Endothelial cell of umbilical vein (primary cell): Measurements from ENCODE around the gene ATF5. TPM values are rescaled to one million over a fixed set of nuclear protein-coding genes. Genes with fewer than 3 reads are reported as not detected.
"Not testable (repeated sequence)": the region's sequence is repeated elsewhere in the genome, so short reads cannot be mapped to it uniquely, and the experiment has no call there.

ENCODE experiments used
- BruUV-seq: library from RNA; stranded (reverse); fragments of 400-500 nt; replicated peaks from 2 replicates; lab custom pipeline; 2021; lab: Mats Ljungman, UMichigan
- CTCF ChIA-PET: fragments of 300-600, 350-600 bp; sonication (Branson Sonifier 250); formaldehyde crosslinking; loops from one replicate; lab custom pipeline; 2021; ENCODE audit warnings: antibody characterized with exemption, inconsistent platforms; lab: Charles Lee
- POLR2A ChIA-PET: fragments of 300-600, 350-600 bp; sonication (Branson Sonifier 250); formaldehyde crosslinking; loops from one replicate; lab custom pipeline; 2021; ENCODE audit warnings: antibody characterized with exemption, inconsistent platforms; lab: Charles Lee
- DNase-seq: peaks from one replicate; pipeline ENCODE4 v3.0.0-alpha.2; 2011; ENCODE audit warnings: low read depth, low spot score
- FAIRE-seq: peaks from 2 replicates; lab custom pipeline; 2011; peaks lifted over from hg19 to GRCh38; lab: Jason Lieb, UNC
- H2AFZ ChIP-seq: 2 replicates; pipeline ENCODE4 v1.6.0; 2012; ENCODE audit warnings: low read depth, low read length, control low read depth, inconsistent platforms
- H3K27ac ChIP-seq: 2 replicates; pipeline ENCODE4 v1.5.1; 2011; ENCODE audit warnings: low read depth, mild to moderate bottlenecking, control low read depth, low read length, moderate library complexity; ENCODE audit not compliant: insufficient read depth
- H3K27me3 ChIP-seq, 2 experiments: 2 replicates each; pipeline versions ENCODE4 v1.6.0 to v1.6.1; 2011; ENCODE audit warnings: low read length in 2 of 2, mixed read lengths in 1 of 2; ENCODE audit not compliant: control insufficient read depth in 2 of 2, insufficient read depth in 2 of 2
- H3K36me3 ChIP-seq, 2 experiments: 2 replicates in 1 of 2; 3 replicates in 1 of 2; pipeline ENCODE4 v1.5.1; 2011; ENCODE audit warnings: low read length in 2 of 2, mild to moderate bottlenecking in 1 of 2, moderate library complexity in 1 of 2; ENCODE audit not compliant: control insufficient read depth in 2 of 2, insufficient read depth in 2 of 2; ENCODE audit errors: extremely low read depth in 1 of 2
- H3K4me1 ChIP-seq: 3 replicates; pipeline ENCODE4 v1.5.1; 2011; ENCODE audit warnings: mild to moderate bottlenecking, low read length; ENCODE audit not compliant: control insufficient read depth, insufficient read depth; ENCODE audit errors: extremely low read depth
- H3K4me2 ChIP-seq: 2 replicates; pipeline ENCODE4 v1.6.1; 2011; ENCODE audit warnings: low read length, control low read depth, mixed read lengths; ENCODE audit not compliant: insufficient read depth
- H3K4me3 ChIP-seq, 3 experiments: fragments of 200-600 bp in 1 of 3; sonication (generic), shearing (Covaris generic) in 1 of 3; replicated peaks in 1 of 3; 2 replicates each; pipeline ENCODE4 v1.5.1; 2011 to 2016; ENCODE audit warnings: control low read depth in 3 of 3, low read length in 3 of 3, mild to moderate bottlenecking in 2 of 3, inconsistent platforms in 1 of 3, low read depth in 1 of 3, moderate library complexity in 1 of 3; ENCODE audit not compliant: insufficient read depth in 1 of 3
- H3K79me2 ChIP-seq: 2 replicates; pipeline ENCODE4 v1.6.0; 2012; ENCODE audit warnings: low read length, inconsistent platforms; ENCODE audit not compliant: control insufficient read depth, insufficient read depth
- H3K9ac ChIP-seq: replicated peaks from 2 replicates; pipeline ENCODE3; 2011; ENCODE audit warnings: low read length, control low read depth; ENCODE audit not compliant: insufficient read depth; ENCODE audit errors: extremely low read depth
- H3K9me1 ChIP-seq: replicated peaks from 3 replicates; pipeline ENCODE4 v1.6.0; 2011; ENCODE audit warnings: mild to moderate bottlenecking, low read length; ENCODE audit not compliant: control insufficient read depth, insufficient read depth; ENCODE audit errors: extremely low read depth
- H3K9me3 ChIP-seq: replicated peaks from 2 replicates; pipeline ENCODE4 v1.5.1; 2012; ENCODE audit warnings: low read length, inconsistent platforms; ENCODE audit not compliant: control insufficient read depth, insufficient read depth
- H4K20me1 ChIP-seq: replicated peaks from 2 replicates; pipeline ENCODE3; 2011; ENCODE audit warnings: mild to moderate bottlenecking, low read length; ENCODE audit not compliant: control insufficient read depth, insufficient read depth; ENCODE audit errors: extremely low read depth
- CTCF ChIP-seq, 2 donors: IDR thresholded peaks; 1 replicate in 1 of 2; 2 replicates in 1 of 2; pipeline ENCODE4 v1.5.1; 2011; ENCODE audit warnings: low read length in 2 of 2, mild to moderate bottlenecking in 2 of 2, moderate library complexity in 2 of 2, control low read depth in 1 of 2, inconsistent platforms in 1 of 2, low read depth in 1 of 2; ENCODE audit not compliant: insufficient read depth in 1 of 2; ENCODE audit errors: extremely low read depth in 1 of 2
- EZH2 ChIP-seq: IDR thresholded peaks from 2 replicates; pipeline ENCODE4 v1.6.1; 2012; ENCODE audit warnings: borderline replicate concordance, low read depth, mild to moderate bottlenecking, moderate library complexity, low read length, inconsistent platforms; ENCODE audit not compliant: severe bottlenecking
- FOS ChIP-seq: IDR thresholded peaks from 2 replicates; pipeline ENCODE4 v1.6.1; 2011; ENCODE audit warnings: mild to moderate bottlenecking, low read length, moderate library complexity, borderline replicate concordance; ENCODE audit not compliant: insufficient read depth
- GATA2 ChIP-seq: IDR thresholded peaks from 2 replicates; pipeline ENCODE4 v1.7.0; 2011; ENCODE audit warnings: low read depth, mild to moderate bottlenecking, moderate library complexity, mixed read lengths, low read length; ENCODE audit not compliant: insufficient read length, insufficient read depth
- JUN ChIP-seq: IDR thresholded peaks from 2 replicates; pipeline ENCODE4 v1.6.1; 2011; ENCODE audit warnings: borderline replicate concordance, low read depth; ENCODE audit not compliant: insufficient read length, insufficient read depth
- MAX ChIP-seq: IDR thresholded peaks from 2 replicates; pipeline ENCODE4 v1.6.1; 2011; ENCODE audit not compliant: insufficient read depth, insufficient read length
- MYC ChIP-seq: IDR thresholded peaks from one replicate; pipeline ENCODE4 v1.6.1; 2011; ENCODE audit warnings: mild to moderate bottlenecking, low read depth, low read length
- POLR2A ChIP-seq: IDR thresholded peaks from 2 replicates; pipeline ENCODE4 v1.6.1; 2012; ENCODE audit warnings: low read depth, mild to moderate bottlenecking, control low read depth, low read length
- POLR2AphosphoS5 ChIP-seq: IDR thresholded peaks from 2 replicates; pipeline ENCODE4 v1.6.1; 2012; ENCODE audit warnings: low read depth, mild to moderate bottlenecking, control low read depth, low read length, moderate library complexity; ENCODE audit not compliant: insufficient read depth
- dilution Hi-C: fragments of 300-500 bp; cut with MboI; formaldehyde crosslinking; loops from one replicate; pipeline ENCODE4 v1.15.0; 2019; ENCODE audit warnings: low sequenced_read_pairs; ENCODE audit not compliant: extremely low pct_ligation_motif_present
- intact Hi-C: fragments of 100-400 bp; cut with micrococcal nuclease; formaldehyde crosslinking; loops from one replicate; pipeline ENCODE4 v1.10.0; 2022
- polyA plus RNA-seq, 4 experiments: library from polyadenylated mRNA; depleted of rRNA in 3 of 4; stranded (reverse) in 3 of 4; unstranded in 1 of 4; fragments of >200 nt; gene quantifications; 2 replicates each; pipeline versions ENCODE4 v1.2.1 to v1.2.3, GENCODE V29; 2011 to 2012; ENCODE audit warnings: missing spikeins in 1 of 4
- total RNA-seq: library from RNA; stranded (reverse); gene quantifications from 2 replicates; pipeline ENCODE4 v1.2.3, GENCODE V29; 2021

Gene ATF5
- total and polyA plus RNA-seq, 2 donors (not counting 3 experiments of a cell fraction or from before 2014, with no cell fraction given) = 23.2 to 46.0 TPM

- POLR2A ChIA-PET, dilution Hi-C loops, H4K20me1 ChIP-seq, DNase-seq, H2AFZ ChIP-seq, H3K4me1 ChIP-seq, H3K9me3 ChIP-seq, H3K9ac ChIP-seq, intact Hi-C loops, H3K27ac ChIP-seq, H3K27me3 ChIP-seq, CTCF ChIA-PET, H3K4me3 ChIP-seq, H3K4me2 ChIP-seq, H3K36me3 ChIP-seq, BruUV-seq, H3K9me1 ChIP-seq, H3K79me2 ChIP-seq, FAIRE-seq: not testable (repeated sequence)
These were observed 15.6 kb downstream of the ATF5 start for GRCh38 chr19:49944567-49944966.

- Histone ChIP-seq H3K36me3 (no peaks in the 10 kb centered on the region), H4K20me1 (no peaks in the 10 kb centered on the region), H3K79me2 (no peaks in the 10 kb centered on the region), H3K4me2 (no peak overlapping the region), H3K4me1 (no peaks in the 10 kb centered on the region), H3K9ac (no peak overlapping the region), H3K9me1 (no peaks in the 10 kb centered on the region), H3K27ac (no peak overlapping the region), H3K9me3 (no peaks in the 10 kb centered on the region), H2AFZ (no peak overlapping the region), H3K27me3 (no peaks in the 10 kb centered on the region), H3K4me3 (no peak overlapping the region)
- DNase-seq (no peak), FAIRE-seq (no peak)
- POLR2A ChIA-PET = no interaction called here
- BruUV-seq = no TSS peak
- intact Hi-C loops = no loop called here
- TF ChIP-seq MAX (no peak), POLR2A (no peak), CTCF (IDR thresholded peaks at IDR 0.05; ENCODE audit: extremely low read depth in 1 of 2, insufficient read depth in 1 of 2, low read depth in 1 of 2, low read length in 2 of 2) (no peak), JUN (no peak), GATA2 (no peak), FOS (no peak), POLR2AphosphoS5 (no peak), MYC (no peak), EZH2 (no peak)
- CTCF ChIA-PET = interaction anchor here (2.0 kb wide), 1 partner anchor 9 kb away, joined by 5 read pairs; no protein-coding TSS in a partner anchor
- dilution Hi-C loops = no loop called here
These were observed 17.4 kb downstream of the ATF5 start for GRCh38 chr19:49946415-49946814.
